Endothelial cell (in vitro differentiated cells): ENCODE measurements around the gene ADAM12. TPM values are rescaled to one million over a fixed set of nuclear protein-coding genes. Genes with fewer than 3 reads are reported as not detected.

Source experiments
- DNase-seq: peaks from one replicate; pipeline ENCODE4 v3.0.0; 2021; ENCODE audit warnings: low spot score
- H3K27ac Mint-ChIP-seq: one replicate; pipeline ENCODE4 v1.8.0; 2021; ENCODE audit warnings: mixed read lengths, inconsistent platforms; ENCODE audit not compliant: unreplicated experiment
- H3K27me3 Mint-ChIP-seq: one replicate; pipeline ENCODE4 v1.8.0; 2021; ENCODE audit warnings: mild to moderate bottlenecking, moderate library complexity, mixed read lengths, inconsistent platforms; ENCODE audit not compliant: unreplicated experiment
- H3K36me3 Mint-ChIP-seq: one replicate; pipeline ENCODE4 v1.8.0; 2021; ENCODE audit warnings: mild to moderate bottlenecking, low read depth, mixed read lengths, inconsistent platforms; ENCODE audit not compliant: unreplicated experiment
- H3K4me1 Mint-ChIP-seq: one replicate; pipeline ENCODE4 v1.8.0; 2021; ENCODE audit warnings: mild to moderate bottlenecking, mixed read lengths, inconsistent platforms; ENCODE audit not compliant: unreplicated experiment
- H3K4me3 Mint-ChIP-seq: one replicate; pipeline ENCODE4 v1.8.0; 2021; ENCODE audit warnings: mild to moderate bottlenecking, mixed read lengths, inconsistent platforms; ENCODE audit not compliant: unreplicated experiment
- H3K9me3 Mint-ChIP-seq: one replicate; pipeline ENCODE4 v1.8.0; 2021; ENCODE audit warnings: mixed read lengths, inconsistent platforms; ENCODE audit not compliant: unreplicated experiment
- CTCF ChIP-seq: fragments of 200-600 bp; sonication (generic); IDR thresholded peaks from one replicate; pipeline ENCODE4 v1.5.0; 2021; ENCODE audit warnings: antibody characterized with exemption; ENCODE audit not compliant: unreplicated experiment
- total RNA-seq: library from RNA; stranded (reverse); fragmentation: NEBNext Ultra II Directional; extraction: Animal tissue kit (Norgen Biotek cat#: 25700); gene quantifications from one replicate; pipeline ENCODE4 v1.2.1, GENCODE V29; 2021; ENCODE audit not compliant: unreplicated experiment

The ADAM12 gene
- total RNA-seq, 1 donor from 2014 or later: 9.0 TPM

- Mint-ChIP-seq H3K27me3 (peaks cover 6% of the 10 kb centered on the region), H3K27ac (no peak overlapping the region)
Measured at GRCh38 chr10:126128581-126128980, 259.7 kb downstream of the ADAM12 start.

DNA sequence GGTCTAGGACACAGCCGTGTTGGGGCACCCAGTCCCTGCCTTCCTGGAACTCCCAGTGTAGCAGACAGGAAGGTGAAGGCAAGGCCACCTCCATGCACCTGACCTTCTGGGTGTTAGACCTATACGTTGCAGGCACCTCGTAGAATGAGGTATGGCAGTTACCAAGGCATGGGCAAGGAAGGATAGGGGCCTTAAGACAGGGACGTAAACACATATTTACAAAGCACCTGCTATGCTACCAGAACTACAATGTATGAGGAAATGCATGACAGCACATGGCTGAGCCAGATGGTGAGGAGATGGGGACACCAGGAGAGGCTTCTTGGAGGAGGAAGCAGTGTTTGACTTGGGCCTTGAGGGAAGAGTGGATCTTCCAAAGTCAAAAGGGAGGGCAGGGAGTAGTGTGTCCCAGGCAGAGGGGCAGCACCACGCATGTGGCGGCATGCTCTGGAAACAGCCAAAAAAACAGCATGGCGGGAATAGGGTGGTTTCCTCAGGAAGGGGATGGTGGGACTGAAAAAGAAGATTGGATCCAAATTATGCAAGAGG is 260.7 kb downstream of the ADAM12 start:
- peaks cover 6% of the 10 kb centered on the region for H3K36me3 Mint-ChIP-seq
- no peaks in the 10 kb centered on the region for H3K4me1 Mint-ChIP-seq
- DNase-seq: no peak
- H3K27ac Mint-ChIP-seq: no peak overlapping the region
- no peak overlapping the region for H3K4me3 Mint-ChIP-seq
- H3K27me3 Mint-ChIP-seq: peaks cover 5% of the 10 kb centered on the region
- TF ChIP-seq CTCF: no peak
- no peaks in the 10 kb centered on the region for H3K9me3 Mint-ChIP-seq

More at GRCh38 chr10:126128581-126128980, 259.7 kb downstream of the ADAM12 start:
- Mint-ChIP-seq H3K36me3 (peaks cover 6% of the 10 kb centered on the region), H3K4me1 (peaks cover under 1% of the 10 kb centered on the region), H3K4me3 (no peak overlapping the region), H3K9me3 (no peaks in the 10 kb centered on the region)
- no peak for DNase-seq
- no peak for TF ChIP-seq CTCF

DNA sequence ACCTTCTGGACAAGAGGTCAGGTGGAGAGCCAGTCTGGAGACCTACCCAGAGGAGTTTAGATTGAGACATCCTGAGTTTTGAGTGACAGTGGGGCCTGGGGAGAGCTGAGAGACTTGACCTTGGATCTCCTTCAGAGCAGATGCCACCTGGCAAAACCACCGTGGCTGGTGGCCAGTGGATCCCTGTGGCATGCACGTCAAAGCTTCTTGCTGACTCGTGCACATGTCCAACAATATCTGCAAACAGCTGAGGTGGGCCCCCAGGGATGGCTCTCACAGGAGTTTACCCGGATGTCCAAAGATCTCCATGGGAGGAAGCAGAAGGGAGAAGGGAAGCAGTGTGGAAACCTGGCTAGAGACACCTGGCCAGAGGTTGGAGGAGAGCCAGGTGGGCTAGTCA is 261.4 kb downstream of the ADAM12 start:
- DNase-seq: no peak

DNA sequence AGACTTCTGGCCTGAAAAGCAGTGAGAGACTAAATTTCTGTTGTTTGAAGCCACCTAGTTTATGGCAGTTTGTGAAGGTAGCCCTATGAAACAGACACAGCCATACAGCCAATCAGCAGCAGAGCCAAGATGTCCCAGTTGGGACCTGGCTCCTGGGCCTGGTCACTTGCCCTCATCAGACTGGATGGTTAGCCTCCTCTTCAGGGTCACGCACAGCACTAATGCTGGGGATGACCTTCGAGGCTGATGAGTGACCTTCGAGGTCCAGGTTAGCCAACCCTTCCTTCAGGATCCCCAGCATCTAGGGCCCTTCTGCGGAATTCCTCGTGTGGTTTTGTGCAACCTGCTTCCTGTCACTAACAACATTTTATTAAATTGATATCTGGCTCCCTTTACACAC is 262.3 kb downstream of the ADAM12 start:
- no peaks in the 10 kb centered on the region for H3K4me1 Mint-ChIP-seq
- no peak overlapping the region for H3K4me3 Mint-ChIP-seq
- TF ChIP-seq CTCF: no peak
- H3K9me3 Mint-ChIP-seq: no peaks in the 10 kb centered on the region
- H3K27ac Mint-ChIP-seq: no peak overlapping the region
- H3K36me3 Mint-ChIP-seq: peaks cover 6% of the 10 kb centered on the region
- DNase-seq: no peak
- peaks cover 5% of the 10 kb centered on the region for H3K27me3 Mint-ChIP-seq

More for the DNA sequence above, 261.4 kb downstream of the ADAM12 start:
- peaks cover 6% of the 10 kb centered on the region for H3K36me3 Mint-ChIP-seq
- H3K9me3 Mint-ChIP-seq: no peaks in the 10 kb centered on the region
- H3K27me3 Mint-ChIP-seq: peaks cover 5% of the 10 kb centered on the region
- no peak overlapping the region for H3K4me3 Mint-ChIP-seq
- H3K27ac Mint-ChIP-seq: no peak overlapping the region
- H3K4me1 Mint-ChIP-seq: no peaks in the 10 kb centered on the region
- TF ChIP-seq CTCF: no peak

DNA sequence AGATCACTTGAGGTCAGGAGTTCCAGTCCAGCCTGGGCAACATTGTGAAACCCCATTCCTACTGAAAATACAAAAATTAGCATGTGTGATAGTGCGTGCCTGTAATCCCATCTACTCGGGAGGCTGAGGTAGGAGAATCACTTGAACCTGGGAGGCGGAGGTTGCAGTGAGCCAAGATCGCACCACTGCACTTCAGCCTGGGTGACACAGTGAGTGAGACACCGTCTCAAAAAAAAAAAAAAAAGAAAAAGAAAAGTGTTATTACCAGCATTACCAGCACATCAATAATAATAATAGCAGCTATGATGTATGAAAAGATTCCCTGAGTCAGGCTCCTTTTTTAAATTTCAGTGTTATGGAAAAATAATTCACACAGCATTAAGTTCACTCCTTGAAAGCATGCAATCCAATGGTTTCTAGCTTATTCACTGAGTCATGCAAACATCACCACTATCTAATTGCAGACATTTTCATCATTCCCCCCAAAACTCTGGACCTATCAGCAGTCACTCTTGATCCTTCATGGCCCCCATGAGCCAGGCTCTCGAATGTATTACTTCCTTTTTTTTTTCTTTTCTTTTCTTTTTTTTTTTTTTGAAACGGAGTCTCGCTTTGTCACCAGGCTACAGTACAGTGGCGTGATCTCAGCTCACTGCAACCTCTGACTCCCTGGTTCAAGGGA is 263.5 kb downstream of the ADAM12 start:
- no peak for TF ChIP-seq CTCF
- no peaks in the 10 kb centered on the region for H3K9me3 Mint-ChIP-seq
- peaks cover 6% of the 10 kb centered on the region for H3K36me3 Mint-ChIP-seq
- no peak overlapping the region for H3K27ac Mint-ChIP-seq
- H3K4me3 Mint-ChIP-seq: no peak overlapping the region
- H3K27me3 Mint-ChIP-seq: peaks cover 3% of the 10 kb centered on the region
- no peaks in the 10 kb centered on the region for H3K4me1 Mint-ChIP-seq
- no peak for DNase-seq
